Heart left ventricle (tissue), 16 donors: ENCODE results near the gene TTC33. TPM values are rescaled to one million over a fixed set of nuclear protein-coding genes. Genes with fewer than 3 reads are reported as not detected.
"Not testable (repeated sequence)": the region's sequence is repeated elsewhere in the genome, so short reads cannot be mapped to it uniquely, and the experiment has no call there.

ENCODE experiments used
- ATAC-seq, 4 donors: fragments of 200-7000 bp; cut with Tn5 transposase; one replicate each; pipeline ENCODE4 v1.9.1; 2020 to 2022; ENCODE audit warnings: moderate library complexity in 4 of 4, mild to moderate bottlenecking in 3 of 4, moderate number of reproducible peaks in 1 of 4
- DNase-seq, 5 donors: peaks; one replicate each; pipeline ENCODE4 v3.0.0-alpha.2; 2020
- H3K27ac ChIP-seq, 12 donors: fragments of 200-600 bp; sonication (generic) in 4 of 12; one replicate each; pipeline versions ENCODE4 v1.5.0 to v1.8.0; 2016 to 2022; ENCODE audit warnings: mild to moderate bottlenecking in 2 of 12
- H3K27me3 ChIP-seq, 9 donors: fragments of 200-600 bp; sonication (generic) in 2 of 9; one replicate each; pipeline versions ENCODE4 v1.5.1 to v1.8.0; 2016 to 2022; ENCODE audit warnings: mild to moderate bottlenecking in 3 of 9
- H3K36me3 ChIP-seq, 9 donors: fragments of 200-600 bp; sonication (generic) in 2 of 9; one replicate each; pipeline versions ENCODE4 v1.5.0 to v1.8.0; 2018 to 2022; ENCODE audit warnings: mild to moderate bottlenecking in 2 of 9
- H3K4me1 ChIP-seq, 12 donors: fragments of 200-600 bp; sonication (generic) in 4 of 12; one replicate each; pipeline versions ENCODE4 v1.5.0 to v1.8.0; 2016 to 2022; ENCODE audit warnings: mild to moderate bottlenecking in 3 of 12
- H3K4me3 ChIP-seq, 12 donors: fragments of 200-600 bp; sonication (generic) in 4 of 12; one replicate each; pipeline versions ENCODE4 v1.5.0 to v1.8.0; 2017 to 2022; ENCODE audit warnings: mild to moderate bottlenecking in 9 of 12, moderate library complexity in 4 of 12
- H3K9me3 ChIP-seq, 12 donors: fragments of 200-600 bp; sonication (generic) in 4 of 12; one replicate each; pipeline versions ENCODE4 v1.5.0 to v1.8.0; 2016 to 2022; ENCODE audit warnings: mild to moderate bottlenecking in 1 of 12
- CTCF ChIP-seq, 12 donors: fragments of 200-600 bp; sonication (generic) in 4 of 12; IDR thresholded peaks; one replicate each; pipeline versions ENCODE4 v1.5.0 to v1.8.0; 2018 to 2022; ENCODE audit warnings: antibody characterized with exemption in 12 of 12, mild to moderate bottlenecking in 5 of 12
- POLR2A ChIP-seq, 2 donors: fragments of 450-650 bp; IDR thresholded peaks; one replicate each; pipeline ENCODE4 v1.6.1; 2017; ENCODE audit warnings: antibody characterized with exemption in 2 of 2, mild to moderate bottlenecking in 2 of 2, moderate library complexity in 2 of 2
- WGBS, 4 donors: extraction: QIAGEN DNeasy Blood & Tissue Kit in 2 of 4; methylation state at CpG; one replicate each; pipeline versions ENCODE4 v1.1.5 to v1.1.7; 2013 to 2018; 5-methylcytosine and 5-hydroxymethylcytosine counted together
- intact Hi-C, 10 donors: fragments of 100-400 bp; cut with DNase I; formaldehyde crosslinking; loops; one replicate each; pipeline versions ENCODE4 v1.11.1 to v1.14.2; 2022
- polyA plus RNA-seq, 2 donors: library from polyadenylated mRNA; stranded (reverse); fragments of 200-250 nt; gene quantifications; one replicate each; pipeline ENCODE4 v1.2.3, GENCODE V29; 2013
- total RNA-seq, 9 donors: library from RNA; depleted of rRNA in 2 of 9; stranded (reverse); fragments of >200 nt in 2 of 9; fragmentation: NEBNext Ultra II Directional in 3 of 9; extraction: Animal tissue kit (Norgen Biotek cat#: 25700) in 3 of 9; gene quantifications; one replicate each; pipeline versions ENCODE4 v1.1.0 to v1.2.4, GENCODE V29; 2016 to 2023
- donor health status: ischemic (EF 13 %, LVEDD 7.1; RV severe dilation, severe dysfunction).
- donor health status: healthy with polysubstance abuse.
- donor health status: DM: no; HTN: yes; CAD: no.
- donor health status: DM: no; HTN: no; CAD: no.
- donor health status: ischemic (EF 25% LVEDD 6.9; RV normal size, moderate dysfunction).
- donor health status: ischemic (EF 25% LVEDD 5.7; RV mildly dilated, moderate dysfunction).
- donor health status: healthy.
- donor health status: DM: yes; HTN: yes; CAD: no.
- donor health status: ischemic (EF 35%, LVEDD 5.7; RV mildly dilated, moderate dysfunction).
- donor health status: nonischemic (EF 11% LVEDD 7.7; RV severe dilation, severe dysfunction).
- donor health status: DM: yes; HTN: yes; CAD: no.
- donor health status: PGD.
- donor health status: ischemic (EF 29% LVEDD 5.4; RV normal size, mild dysfunction).
- donor health status: nonischemic (EF 23%, LVEDD 6.1; RV moderate dilation, normal function).

The TTC33 gene
- total and polyA plus RNA-seq, 11 donors, result 5.6 to 20.0 (median 14.2) TPM

GRCh38 chr5:40666657-40667056, 89.1 kb downstream of the TTC33 start:
- ATAC-seq (no peak), DNase-seq (no peak)
- H3K4me1 ChIP-seq, result peaks cover 0 to 20% (median 0%) of the 10 kb centered on the region in 12 donors
- intact Hi-C loops, result no loop called here
- no peak overlapping the region for H3K27ac ChIP-seq
- H3K27me3 ChIP-seq, result peaks cover 0 to 3% (median 0%) of the 10 kb centered on the region in 9 donors
- 70 to 81% (median 75%) methylated on average over 1 of the region's 1 CpG for WGBS, 4 donors
- TF ChIP-seq POLR2A (IDR thresholded peaks at IDR 0.05), result no peak
- H3K4me3 ChIP-seq, result no peak overlapping the region
- H3K36me3 ChIP-seq, result no peaks in the 10 kb centered on the region
- H3K9me3 ChIP-seq, result no peaks in the 10 kb centered on the region

- intact Hi-C loops, result no loop called here
- Histone ChIP-seq H3K27me3 (peaks cover 0 to 3% (median 0%) of the 10 kb centered on the region in 9 donors), H3K27ac (no peak overlapping the region), H3K4me3 (no peak overlapping the region), H3K36me3 (no peaks in the 10 kb centered on the region), H3K9me3 (no peaks in the 10 kb centered on the region), H3K4me1 (peaks cover 0 to 14% (median 0%) of the 10 kb centered on the region in 12 donors)
- DNase-seq (no peak), ATAC-seq (no peak)
- 66 to 89% (median 70%) methylated on average over 3 of the region's 3 CpGs for WGBS, 4 donors
- TF ChIP-seq POLR2A (IDR thresholded peaks at IDR 0.05), result no peak
- TF ChIP-seq CTCF (IDR thresholded peaks at IDR 0.05), result no peak
Measured at GRCh38 chr5:40665635-40666298, 90.0 kb downstream of the TTC33 start.

GRCh38 chr5:40660751-40661150, 95.0 kb downstream of the TTC33 start:
- Histone ChIP-seq H3K36me3 (no peaks in the 10 kb centered on the region), H3K27me3 (no peaks in the 10 kb centered on the region), H3K27ac (no peak overlapping the region), H3K4me1 (peaks cover 0 to under 1% (median 0%) of the 10 kb centered on the region in 12 donors), H3K9me3 (peaks cover 0 to 6% (median 0%) of the 10 kb centered on the region in 12 donors), H3K4me3 (no peak overlapping the region)
- WGBS, 4 donors, result 77 to 93% (median 87%) methylated on average over 2 of the region's 2 CpGs
- ATAC-seq (no peak), DNase-seq (no peak)
- no peak for TF ChIP-seq CTCF (IDR thresholded peaks at IDR 0.05)
- TF ChIP-seq POLR2A (IDR thresholded peaks at IDR 0.05), result no peak
- intact Hi-C loops, result no loop called here

- intact Hi-C loops, result no loop called here
- H3K9me3 ChIP-seq, result peaks cover 0 to 6% (median 0%) of the 10 kb centered on the region in 12 donors
- H3K36me3 ChIP-seq, result no peaks in the 10 kb centered on the region
- TF ChIP-seq CTCF (IDR thresholded peaks at IDR 0.05) (no peak), POLR2A (IDR thresholded peaks at IDR 0.05) (no peak)
- H3K4me3 ChIP-seq, result no peak overlapping the region
- peaks cover 0 to 23% (median 0%) of the 10 kb centered on the region in 12 donors for H3K4me1 ChIP-seq
- no peak overlapping the region for H3K27ac ChIP-seq
- no peak for ATAC-seq
- H3K27me3 ChIP-seq, result no peaks in the 10 kb centered on the region
- no peak for DNase-seq
Measured at GRCh38 chr5:40656766-40657165, 99.0 kb downstream of the TTC33 start.

- ATAC-seq, H3K27ac ChIP-seq, intact Hi-C loops, H3K4me3 ChIP-seq, H3K9me3 ChIP-seq, H3K36me3 ChIP-seq, H3K27me3 ChIP-seq, DNase-seq: not testable (repeated sequence)
- peaks cover 0 to 23% (median 0%) of the 10 kb centered on the region in 12 donors for H3K4me1 ChIP-seq
Measured at GRCh38 chr5:40656091-40656490, 99.7 kb downstream of the TTC33 start.
